A204.1 (cell line): ENCODE measurements around the gene ARL6IP4.
"Not testable (repeated sequence)": the region's sequence is repeated elsewhere in the genome, so short reads cannot be mapped to it uniquely, and the experiment has no call there.

Source experiments
- FAIRE-seq: peaks from 2 replicates; lab custom pipeline; 2012; peaks lifted over from hg19 to GRCh38; lab: Jason Lieb, UNC

ARL6IP4 gene

GRCh38 chr12:122980183-122981035 is at the start of gene ARL6IP4:
Gene ARL6IP4, plus strand, starts transcription at chr12:122980681. Its CDS starts 459 bp downstream, at chr12:122981140.
- no peak for FAIRE-seq

- no peak for FAIRE-seq
Observed at GRCh38 chr12:122932207-122932606, 48.3 kb upstream of the ARL6IP4 start.

GRCh38 chr12:122934722-122935121 is 45.8 kb upstream of the ARL6IP4 start:
- no peak for FAIRE-seq

DNA sequence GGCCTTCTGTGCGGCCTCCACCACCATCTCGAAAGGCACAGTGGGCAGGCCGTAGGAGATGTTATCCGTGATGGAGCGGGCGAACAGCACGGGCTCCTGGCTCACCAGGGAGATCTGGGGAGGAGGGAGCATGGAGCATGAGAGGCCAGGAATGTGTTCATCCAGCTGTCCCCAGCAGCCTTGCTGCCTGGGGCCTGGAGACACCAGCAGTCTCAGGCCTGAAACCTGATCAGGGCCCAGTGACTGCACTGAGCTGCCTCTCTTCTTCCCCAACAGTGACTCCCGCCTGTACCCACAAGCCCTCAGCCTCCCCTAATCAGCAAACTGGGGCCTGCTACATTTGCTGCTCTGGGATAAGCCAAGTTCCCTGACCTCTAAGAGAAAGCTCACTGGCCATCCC is 45.2 kb upstream of the ARL6IP4 start:
- FAIRE-seq = no peak

DNA sequence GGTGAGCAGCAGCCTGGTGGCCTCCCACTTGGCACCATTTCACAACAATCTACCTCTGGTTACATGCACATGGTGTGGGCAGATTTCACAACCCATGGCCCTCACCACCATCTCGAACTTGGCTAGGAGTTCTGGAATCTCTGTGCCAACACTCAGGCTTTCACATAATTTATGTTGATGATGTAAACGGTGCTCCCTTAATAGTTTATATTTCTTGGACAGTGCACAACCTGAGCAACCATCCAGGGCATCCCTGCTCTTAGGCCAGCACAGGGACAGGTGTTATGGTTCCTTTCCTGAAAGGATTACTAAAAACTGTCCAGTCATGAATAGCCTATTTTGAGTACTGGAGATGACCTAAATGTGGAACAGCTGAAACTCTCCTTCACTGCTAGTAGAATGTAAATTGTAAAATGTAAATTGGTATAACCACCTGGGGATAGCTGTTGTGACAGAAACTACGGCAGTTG is 42.8 kb upstream of the ARL6IP4 start:
- no peak for FAIRE-seq

GRCh38 chr12:122939125-122939524 is 41.4 kb upstream of the ARL6IP4 start:
- no peak for FAIRE-seq

DNA sequence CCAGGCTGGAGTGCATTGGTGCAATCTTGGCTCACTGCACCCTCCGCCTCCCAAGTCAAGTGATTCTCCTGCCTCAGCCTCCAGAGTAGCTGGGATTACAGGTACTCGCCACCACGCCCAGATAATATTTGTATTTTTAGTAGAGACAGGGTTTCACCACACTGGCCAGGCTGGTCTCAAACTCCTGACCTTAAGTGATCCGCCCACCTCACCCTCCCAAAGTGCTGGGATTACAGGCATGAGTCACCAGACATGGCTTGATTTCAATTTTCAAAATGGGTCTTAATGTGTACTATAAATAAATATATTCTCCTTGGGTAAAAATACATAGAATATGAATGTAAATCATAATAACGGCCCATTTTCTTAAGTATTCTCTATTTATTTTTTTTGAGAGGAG is 39.1 kb upstream of the ARL6IP4 start:
- not testable (repeated sequence) for FAIRE-seq

- no peak for FAIRE-seq
Observed at GRCh38 chr12:122942637-122943036, 37.8 kb upstream of the ARL6IP4 start.

- no peak for FAIRE-seq
Observed at GRCh38 chr12:122943196-122943595, 37.3 kb upstream of the ARL6IP4 start.

DNA sequence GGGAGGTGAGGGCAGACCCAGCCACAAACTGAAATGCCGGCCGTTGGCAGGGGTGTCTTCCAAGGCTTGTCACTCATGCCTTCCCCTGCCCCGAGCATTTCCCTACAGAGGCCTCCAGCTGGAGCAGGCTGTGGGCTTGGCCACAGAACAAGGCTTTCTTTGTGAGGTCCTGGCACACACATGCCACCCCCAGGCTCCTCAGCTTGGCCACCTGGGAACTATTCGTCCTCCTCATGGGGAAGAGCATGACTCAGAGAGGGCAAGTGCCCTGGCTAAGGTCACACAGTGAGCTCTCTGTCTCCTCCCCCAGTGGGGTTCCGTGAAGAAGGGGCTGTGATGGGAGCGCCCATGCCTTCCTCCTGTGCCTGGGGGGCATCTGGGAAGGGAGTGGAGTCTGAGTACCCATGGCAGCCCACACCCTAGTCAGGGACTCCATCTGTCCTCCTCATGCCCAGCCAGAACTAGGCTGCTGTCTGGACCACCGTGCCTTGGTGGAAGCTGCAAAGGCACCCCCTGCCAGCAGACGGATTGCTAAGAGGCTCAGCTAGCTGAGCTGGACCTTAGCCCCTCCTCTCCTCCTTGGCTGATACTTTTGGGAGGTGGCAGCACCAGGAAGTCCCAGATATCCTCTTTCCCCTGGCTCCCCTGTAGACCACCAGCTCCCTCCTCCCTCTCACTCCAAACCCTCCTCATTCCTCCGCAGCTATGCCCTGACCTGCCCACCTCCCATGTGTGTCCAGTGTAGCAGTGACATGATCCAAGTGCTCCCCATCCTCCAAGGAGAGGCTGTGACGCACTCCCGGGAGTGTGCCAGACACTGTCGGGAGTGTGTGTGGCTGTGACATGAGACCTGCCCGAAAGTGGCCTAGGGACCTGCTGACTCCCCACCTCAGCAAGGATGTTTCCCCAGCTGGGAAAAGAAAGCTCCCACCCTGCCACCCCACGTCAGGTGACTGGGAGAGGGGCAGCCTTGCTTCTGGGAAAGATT is 35.6 kb upstream of the ARL6IP4 start:
- FAIRE-seq = peak; percentile 3

- FAIRE-seq = no peak
Observed at GRCh38 chr12:122946690-122947341, 33.7 kb upstream of the ARL6IP4 start.

- FAIRE-seq = no peak
Observed at GRCh38 chr12:122947352-122947792, 33.1 kb upstream of the ARL6IP4 start.

- FAIRE-seq = no peak
Observed at GRCh38 chr12:122948605-122949004, 31.9 kb upstream of the ARL6IP4 start.

DNA sequence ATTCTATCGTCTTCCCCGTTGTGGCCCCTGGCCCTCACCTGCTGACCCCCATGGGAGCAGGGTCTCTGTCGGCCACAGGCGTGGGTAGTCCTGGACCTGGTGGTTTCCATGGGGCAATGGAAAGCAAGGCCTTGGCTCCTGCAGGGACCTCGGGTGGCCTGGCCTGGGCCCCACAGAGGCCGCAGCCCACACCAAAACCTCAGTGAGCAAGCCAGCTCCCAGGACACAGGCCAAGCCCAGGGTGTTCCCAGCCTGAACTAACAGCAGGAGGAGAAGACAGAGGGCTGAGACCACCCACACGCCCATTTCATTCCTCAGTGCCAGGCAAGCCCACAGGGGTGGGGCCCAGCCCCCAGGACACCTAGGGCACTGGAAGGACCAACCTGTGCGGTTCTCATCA is 31.1 kb upstream of the ARL6IP4 start:
- no peak for FAIRE-seq

DNA sequence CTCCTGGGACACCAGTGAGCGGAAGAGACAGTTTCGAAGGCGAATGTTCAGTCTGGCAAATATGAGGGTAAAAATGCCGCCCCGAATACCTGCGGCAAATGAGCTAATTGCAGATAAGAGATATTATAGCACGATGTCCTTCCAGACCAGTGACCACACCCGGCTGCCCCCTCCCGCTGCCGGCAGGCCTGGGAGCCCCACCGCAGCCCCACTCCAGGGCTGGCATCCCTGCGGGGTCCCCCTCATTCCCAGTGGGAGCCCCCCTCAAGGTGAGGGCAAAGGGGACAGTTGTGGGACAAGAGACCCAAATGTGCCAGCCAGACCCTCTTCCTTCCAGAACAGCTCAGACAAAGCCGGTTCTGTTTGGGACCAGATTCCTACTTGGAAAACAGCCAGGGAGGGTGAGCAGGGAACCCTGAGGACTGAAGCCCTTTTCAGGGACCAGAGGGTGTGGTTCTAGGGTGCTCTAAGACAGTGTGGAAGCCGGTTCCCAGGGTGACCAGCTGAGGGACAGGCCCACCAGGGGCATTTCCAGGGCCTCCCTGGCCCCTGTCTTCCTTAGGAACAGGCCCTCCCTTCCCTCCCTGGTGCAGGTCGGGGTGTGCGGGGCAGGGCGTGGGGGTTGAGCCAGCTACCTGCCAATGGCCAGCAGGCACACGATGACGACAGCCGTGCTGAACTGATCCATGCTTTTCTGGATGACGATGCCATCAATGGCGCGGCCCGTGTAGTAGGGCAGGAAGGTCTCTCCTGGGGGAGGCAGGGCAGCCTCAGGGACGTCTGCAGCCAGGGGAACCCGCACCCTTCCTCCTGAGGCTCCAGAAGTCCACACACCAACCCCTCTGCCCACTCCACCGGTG is 30.4 kb upstream of the ARL6IP4 start:
- FAIRE-seq = no peak

DNA sequence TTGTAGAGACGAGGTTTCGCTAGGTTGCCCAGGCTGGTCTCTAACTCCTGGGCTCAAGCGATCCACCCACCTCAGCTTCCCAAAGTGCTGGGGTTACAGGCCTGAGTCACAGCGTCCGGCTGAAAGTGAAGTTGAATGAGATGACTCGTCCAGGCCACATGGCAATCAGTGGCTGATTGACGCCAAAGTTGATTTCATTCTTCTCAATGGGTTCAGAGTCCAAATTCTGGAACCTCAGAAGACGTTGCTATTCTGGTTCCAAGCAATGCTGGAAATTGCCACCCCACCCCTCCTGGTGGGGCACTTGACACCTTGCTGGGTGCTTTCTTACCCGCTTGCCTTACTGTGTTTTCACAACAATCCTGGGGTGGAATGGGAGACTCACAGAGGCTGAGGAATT is 29.1 kb upstream of the ARL6IP4 start:
- FAIRE-seq = no peak

GRCh38 chr12:122951979-122952892 is 28.2 kb upstream of the ARL6IP4 start:
- FAIRE-seq = no peak

GRCh38 chr12:122955156-122955555 is 25.3 kb upstream of the ARL6IP4 start:
- no peak for FAIRE-seq

- FAIRE-seq = no peak
Observed at GRCh38 chr12:122956035-122956434, 24.4 kb upstream of the ARL6IP4 start.

DNA sequence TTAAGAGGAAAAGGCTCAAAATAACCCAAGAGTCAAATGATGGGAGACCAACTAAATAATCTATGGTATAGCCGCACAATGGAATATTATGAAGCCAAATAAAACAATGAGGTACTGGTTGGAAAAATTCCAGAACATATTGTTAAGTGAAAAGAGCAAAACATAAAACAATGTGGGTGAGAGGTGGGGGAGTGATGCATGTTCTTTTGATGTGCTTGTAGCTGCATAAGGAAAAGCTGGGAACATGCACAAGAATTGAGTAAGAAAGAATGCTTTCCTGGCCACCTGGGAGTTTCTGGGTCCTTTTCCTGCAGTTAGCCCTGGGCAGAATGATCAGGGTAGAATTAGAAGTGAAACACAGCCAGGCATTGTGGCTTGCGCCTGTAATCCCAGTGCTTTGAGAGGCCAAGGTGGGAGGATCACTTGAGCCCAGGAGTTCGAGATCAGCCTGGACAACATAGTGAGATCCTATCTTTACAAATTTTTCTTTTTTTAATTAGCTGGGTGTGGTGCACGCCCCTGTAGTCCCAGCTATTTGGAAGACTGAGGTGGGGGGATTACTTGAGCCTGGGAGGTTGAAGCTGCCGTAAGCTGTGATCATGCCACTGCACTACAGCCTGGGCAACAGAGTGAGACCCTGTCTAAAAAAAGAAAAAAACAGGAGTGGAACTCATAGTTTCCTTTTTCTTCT is 22.1 kb upstream of the ARL6IP4 start:
- no peak for FAIRE-seq
